Omental fat pad (tissue), 4 donors: ENCODE data around the gene S100A7A. TPM values are rescaled to one million over a fixed set of nuclear protein-coding genes. Genes with fewer than 3 reads are reported as not detected.
"Not testable (repeated sequence)": the region's sequence is repeated elsewhere in the genome, so short reads cannot be mapped to it uniquely, and the experiment has no call there.

Experiments
- ATAC-seq: fragments of 150-250 bp; one replicate; pipeline ENCODE4 v1.9.1; 2016; ENCODE audit warnings: mild to moderate bottlenecking, moderate library complexity; ENCODE audit not compliant: low FRiP score
- DNase-seq: peaks from one replicate; pipeline ENCODE4 v3.0.0-alpha.2; 2019; ENCODE audit warnings: low spot score
- CTCF ChIP-seq, 3 donors: fragments of 450-650 bp; IDR thresholded peaks; one replicate each; pipeline ENCODE4 v1.5.1; 2016 to 2017; ENCODE audit warnings: antibody characterized with exemption in 3 of 3, mild to moderate bottlenecking in 3 of 3, moderate library complexity in 2 of 3
- total RNA-seq, 4 donors: library from RNA; depleted of rRNA; stranded (reverse); fragments of >200 nt; gene quantifications; one replicate each; pipeline ENCODE4 v1.1.0, GENCODE V29; 2016

S100A7A gene
- total RNA-seq, 4 donors from 2014 or later: not detected

GRCh38 chr1:153399401-153400055 is 16.8 kb upstream of the S100A7A start:
- no peak for TF ChIP-seq CTCF (IDR thresholded peaks at IDR 0.05)
- DNase-seq (no peak), ATAC-seq (no peak)

GRCh38 chr1:153400244-153400643 is 16.1 kb upstream of the S100A7A start:
- no peak for DNase-seq
- no peak for TF ChIP-seq CTCF (IDR thresholded peaks at IDR 0.05)
- no peak for ATAC-seq

GRCh38 chr1:153401461-153401860 is 14.9 kb upstream of the S100A7A start:
- no peak for TF ChIP-seq CTCF (IDR thresholded peaks at IDR 0.05)
- DNase-seq (no peak), ATAC-seq (no peak)

- DNase-seq (no peak), ATAC-seq (no peak)
- TF ChIP-seq CTCF (IDR thresholded peaks at IDR 0.05): no peak
Observed at GRCh38 chr1:153402226-153402625, 14.1 kb upstream of the S100A7A start.

GRCh38 chr1:153403421-153404085 is 12.8 kb upstream of the S100A7A start:
- ATAC-seq (no peak), DNase-seq (no peak)
- no peak for TF ChIP-seq CTCF (IDR thresholded peaks at IDR 0.05)

GRCh38 chr1:153404086-153404635 is 12.2 kb upstream of the S100A7A start:
- no peak for TF ChIP-seq CTCF (IDR thresholded peaks at IDR 0.05)
- no peak for ATAC-seq
- no peak for DNase-seq

- DNase-seq (no peak), ATAC-seq (no peak)
- TF ChIP-seq CTCF (IDR thresholded peaks at IDR 0.05): no peak
Observed at GRCh38 chr1:153404768-153405167, 11.6 kb upstream of the S100A7A start.

- not testable (repeated sequence) for ATAC-seq, DNase-seq
Observed at GRCh38 chr1:153405825-153406599, 10.3 kb upstream of the S100A7A start.

- DNase-seq, ATAC-seq: not testable (repeated sequence)
Observed at GRCh38 chr1:153407274-153407673, 9.0 kb upstream of the S100A7A start.

- DNase-seq, ATAC-seq: not testable (repeated sequence)
Observed at GRCh38 chr1:153413961-153414360, 2.4 kb upstream of the S100A7A start.
